HL-60 (cell line): ENCODE results near the gene LOC101059915.
"Not testable (repeated sequence)": the region's sequence is repeated elsewhere in the genome, so short reads cannot be mapped to it uniquely, and the experiment has no call there.

ENCODE experiments used
- POLR2AphosphoS5 ChIP-seq: IDR thresholded peaks from 2 replicates; pipeline ENCODE4 v1.6.1; 2012; ENCODE audit warnings: low read depth
- TF ChIP-seq, protein P1 (sequence below): IDR thresholded peaks from one replicate; pipeline ENCODE4 v1.5.1; 2011; ENCODE audit warnings: low read length, control low read depth, inconsistent platforms; ENCODE audit not compliant: insufficient read depth
- TF ChIP-seq, protein P2 (sequence below): IDR thresholded peaks from 2 replicates; pipeline ENCODE4 v1.6.1; 2012; ENCODE audit warnings: low read depth; ENCODE audit not compliant: insufficient replicate concordance

DNA sequence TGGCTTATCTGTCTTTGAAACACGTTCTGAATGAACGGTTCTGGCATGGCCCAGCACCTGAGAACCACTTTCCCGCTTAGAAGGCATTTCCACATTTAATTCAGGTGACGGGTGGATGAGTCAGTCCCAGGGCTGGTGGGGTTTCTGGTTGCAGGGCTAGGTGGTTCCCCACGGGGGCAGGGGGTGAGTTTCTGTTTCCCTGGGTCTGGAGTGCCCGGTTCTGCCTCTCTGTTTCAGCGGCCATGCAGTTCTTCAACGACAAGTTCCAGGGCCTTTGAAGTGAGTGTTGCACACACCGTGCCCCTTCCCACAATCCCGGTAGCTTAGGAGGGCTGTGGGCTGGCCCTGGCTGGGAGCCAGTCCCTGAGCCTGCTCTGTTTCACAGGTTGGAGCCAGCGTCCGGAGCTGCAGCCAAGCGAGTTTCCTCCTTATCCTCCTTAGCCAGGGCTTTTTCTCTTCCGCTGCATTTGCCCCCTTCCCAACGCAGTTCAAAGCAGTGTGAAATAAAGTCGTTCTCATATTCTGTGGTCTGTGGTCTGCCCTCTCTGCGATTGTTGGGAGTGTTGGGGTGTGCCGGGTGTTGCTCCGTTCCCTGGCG lies 53.0 kb downstream of the LOC101059915 start:
- TF ChIP-seq, protein P1, sequence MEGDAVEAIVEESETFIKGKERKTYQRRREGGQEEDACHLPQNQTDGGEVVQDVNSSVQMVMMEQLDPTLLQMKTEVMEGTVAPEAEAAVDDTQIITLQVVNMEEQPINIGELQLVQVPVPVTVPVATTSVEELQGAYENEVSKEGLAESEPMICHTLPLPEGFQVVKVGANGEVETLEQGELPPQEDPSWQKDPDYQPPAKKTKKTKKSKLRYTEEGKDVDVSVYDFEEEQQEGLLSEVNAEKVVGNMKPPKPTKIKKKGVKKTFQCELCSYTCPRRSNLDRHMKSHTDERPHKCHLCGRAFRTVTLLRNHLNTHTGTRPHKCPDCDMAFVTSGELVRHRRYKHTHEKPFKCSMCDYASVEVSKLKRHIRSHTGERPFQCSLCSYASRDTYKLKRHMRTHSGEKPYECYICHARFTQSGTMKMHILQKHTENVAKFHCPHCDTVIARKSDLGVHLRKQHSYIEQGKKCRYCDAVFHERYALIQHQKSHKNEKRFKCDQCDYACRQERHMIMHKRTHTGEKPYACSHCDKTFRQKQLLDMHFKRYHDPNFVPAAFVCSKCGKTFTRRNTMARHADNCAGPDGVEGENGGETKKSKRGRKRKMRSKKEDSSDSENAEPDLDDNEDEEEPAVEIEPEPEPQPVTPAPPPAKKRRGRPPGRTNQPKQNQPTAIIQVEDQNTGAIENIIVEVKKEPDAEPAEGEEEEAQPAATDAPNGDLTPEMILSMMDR = not testable (repeated sequence)
- not testable (repeated sequence) for TF ChIP-seq POLR2AphosphoS5
- TF ChIP-seq, protein P2, sequence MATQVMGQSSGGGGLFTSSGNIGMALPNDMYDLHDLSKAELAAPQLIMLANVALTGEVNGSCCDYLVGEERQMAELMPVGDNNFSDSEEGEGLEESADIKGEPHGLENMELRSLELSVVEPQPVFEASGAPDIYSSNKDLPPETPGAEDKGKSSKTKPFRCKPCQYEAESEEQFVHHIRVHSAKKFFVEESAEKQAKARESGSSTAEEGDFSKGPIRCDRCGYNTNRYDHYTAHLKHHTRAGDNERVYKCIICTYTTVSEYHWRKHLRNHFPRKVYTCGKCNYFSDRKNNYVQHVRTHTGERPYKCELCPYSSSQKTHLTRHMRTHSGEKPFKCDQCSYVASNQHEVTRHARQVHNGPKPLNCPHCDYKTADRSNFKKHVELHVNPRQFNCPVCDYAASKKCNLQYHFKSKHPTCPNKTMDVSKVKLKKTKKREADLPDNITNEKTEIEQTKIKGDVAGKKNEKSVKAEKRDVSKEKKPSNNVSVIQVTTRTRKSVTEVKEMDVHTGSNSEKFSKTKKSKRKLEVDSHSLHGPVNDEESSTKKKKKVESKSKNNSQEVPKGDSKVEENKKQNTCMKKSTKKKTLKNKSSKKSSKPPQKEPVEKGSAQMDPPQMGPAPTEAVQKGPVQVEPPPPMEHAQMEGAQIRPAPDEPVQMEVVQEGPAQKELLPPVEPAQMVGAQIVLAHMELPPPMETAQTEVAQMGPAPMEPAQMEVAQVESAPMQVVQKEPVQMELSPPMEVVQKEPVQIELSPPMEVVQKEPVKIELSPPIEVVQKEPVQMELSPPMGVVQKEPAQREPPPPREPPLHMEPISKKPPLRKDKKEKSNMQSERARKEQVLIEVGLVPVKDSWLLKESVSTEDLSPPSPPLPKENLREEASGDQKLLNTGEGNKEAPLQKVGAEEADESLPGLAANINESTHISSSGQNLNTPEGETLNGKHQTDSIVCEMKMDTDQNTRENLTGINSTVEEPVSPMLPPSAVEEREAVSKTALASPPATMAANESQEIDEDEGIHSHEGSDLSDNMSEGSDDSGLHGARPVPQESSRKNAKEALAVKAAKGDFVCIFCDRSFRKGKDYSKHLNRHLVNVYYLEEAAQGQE = not testable (repeated sequence)
